Measurements from ENCODE around the gene IL17RA.

- no peak for TF ChIP-seq POLR2A (IDR thresholded peaks at IDR 0.05)
- no peak for TF ChIP-seq CTCF (IDR thresholded peaks at IDR 0.05)
- no peak for TF ChIP-seq POLR2AphosphoS5 (IDR thresholded peaks at IDR 0.05)
- TF ChIP-seq EP300 (IDR thresholded peaks at IDR 0.05; ENCODE audit: low read depth): no peak
Measured at GRCh38 chr22:17097701-17098100, 12.9 kb downstream of the IL17RA start.
